MV-4-11 (cell line): ENCODE measurements around the gene NADSYN1.

Experiments
- DNase-seq: peaks from one replicate; lab custom pipeline; 2025; lab: John Stamatoyannopoulos, UW

NADSYN1 gene

GRCh38 chr11:71451596-71452198, 1.3 kb upstream of the NADSYN1 start:
- no peak for DNase-seq

DNA sequence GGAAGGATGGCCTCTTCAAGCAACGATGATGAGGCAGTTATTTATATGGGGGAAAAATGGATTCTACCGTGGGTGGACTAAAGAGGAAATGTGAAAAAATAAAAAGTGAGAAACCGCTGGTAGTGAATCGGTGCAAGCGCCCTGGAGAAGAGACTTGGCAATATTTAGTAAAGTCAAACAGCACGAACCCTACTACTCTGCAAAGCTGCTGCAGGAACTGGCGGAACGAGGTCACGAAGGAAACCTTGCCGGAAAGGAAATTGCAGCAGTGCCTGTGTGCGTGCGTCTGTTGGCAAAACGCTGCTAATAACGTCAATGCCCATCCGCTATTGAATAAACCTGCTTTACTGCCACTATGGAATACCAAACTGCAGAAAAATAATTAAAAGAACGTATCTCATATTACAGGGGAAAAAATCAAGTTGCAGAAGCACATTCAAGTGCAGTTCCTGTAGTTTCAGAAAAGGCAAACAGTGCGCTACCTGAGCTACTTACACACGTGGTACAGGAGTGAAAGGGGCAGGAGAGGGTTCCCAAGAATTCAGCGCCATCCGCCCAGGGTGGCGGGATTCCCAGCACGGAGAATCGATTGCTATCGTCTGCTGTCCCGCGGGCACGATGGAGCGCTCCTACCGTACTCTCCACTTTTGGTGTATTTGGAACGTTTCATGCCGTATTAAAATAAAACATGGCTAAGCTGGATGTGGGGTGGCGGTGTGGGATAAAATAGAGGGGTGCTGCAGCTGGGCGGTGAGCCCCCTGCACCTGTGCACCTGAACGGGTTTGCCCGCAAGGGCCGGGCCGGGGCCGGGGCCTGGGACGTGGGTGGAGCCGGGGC, 585 bp upstream of the NADSYN1 start:
- peak; percentile 48 for DNase-seq

DNA sequence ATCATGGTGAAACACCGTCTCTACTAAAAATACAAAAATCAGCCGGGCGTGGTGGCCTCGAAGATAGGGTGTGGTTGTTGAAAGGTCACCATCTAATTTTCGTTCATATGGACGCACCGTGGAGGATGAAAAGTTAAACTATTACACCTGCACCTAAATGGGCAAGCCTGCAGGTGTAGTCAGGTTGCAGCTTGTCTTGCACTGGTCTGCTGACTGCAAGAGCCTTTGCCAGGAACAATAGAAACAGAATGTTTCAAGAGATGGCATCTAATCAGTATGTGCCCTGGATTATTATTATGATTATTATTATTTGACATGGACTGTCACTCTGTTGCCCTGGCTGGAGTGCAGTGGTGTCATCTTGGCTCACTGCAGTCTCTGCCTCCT, 908 bp downstream of the NADSYN1 start:
- no peak for DNase-seq

GRCh38 chr11:71454470-71455113, 1.6 kb downstream of the NADSYN1 start:
- no peak for DNase-seq

DNA sequence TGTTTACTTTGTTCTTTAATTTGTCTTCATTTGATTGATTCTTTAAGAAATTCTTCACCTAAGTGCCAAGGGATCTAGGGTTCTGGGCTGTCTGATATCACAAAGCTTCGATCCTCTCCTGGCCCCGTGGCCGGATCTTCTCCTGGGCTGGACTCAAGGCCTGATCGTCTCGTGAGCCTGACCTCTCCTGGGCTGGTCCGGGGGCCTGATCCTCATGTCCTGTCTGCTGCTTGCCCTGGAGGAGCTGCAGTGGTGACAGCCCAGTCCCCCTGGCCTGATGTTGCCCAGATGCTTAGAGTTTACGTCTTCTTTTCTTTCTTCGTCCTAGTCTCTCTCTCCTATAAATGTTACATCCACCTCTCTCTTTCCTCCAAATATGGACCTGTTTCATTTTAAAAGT, 3.3 kb downstream of the NADSYN1 start:
- no peak for DNase-seq

- no peak for DNase-seq
Measured at GRCh38 chr11:71456831-71457230, 3.8 kb downstream of the NADSYN1 start.

- no peak for DNase-seq
Measured at GRCh38 chr11:71458146-71459070, 5.4 kb downstream of the NADSYN1 start.

DNA sequence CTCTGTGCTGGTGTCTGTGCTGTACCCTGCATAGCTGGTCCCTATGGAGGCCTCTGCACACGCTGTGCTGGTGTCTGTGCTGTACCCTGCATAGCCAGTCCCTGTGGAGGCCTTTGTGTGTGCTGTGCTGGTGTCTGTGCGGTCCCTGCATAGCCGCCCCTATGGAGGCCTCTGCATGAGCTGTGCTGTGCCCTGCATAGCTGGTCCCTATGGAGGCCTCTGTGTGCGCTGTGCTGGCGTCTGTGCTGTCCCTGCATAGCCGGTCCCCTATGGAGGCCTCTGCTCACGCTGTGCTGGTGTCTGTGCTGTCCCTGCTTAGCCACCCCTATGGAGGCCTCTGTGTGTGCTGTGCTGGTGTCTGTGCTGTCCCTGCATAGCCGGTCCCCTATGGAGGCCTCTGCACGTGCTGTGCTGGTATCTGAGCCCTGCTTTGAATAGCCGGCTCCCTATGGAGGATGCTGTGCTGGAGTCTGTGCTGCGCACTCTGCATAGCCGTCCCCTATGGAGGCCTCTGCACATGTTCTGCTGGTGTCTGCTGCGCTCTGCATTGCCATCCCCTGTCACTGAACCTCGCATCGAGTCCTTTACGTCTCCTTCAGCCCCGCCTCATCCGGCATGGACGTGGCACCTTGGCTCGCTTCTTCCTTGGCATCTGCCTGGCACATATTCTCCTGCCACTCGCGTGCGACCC, 6.2 kb downstream of the NADSYN1 start:
- DNase-seq: no peak

- DNase-seq: no peak
Measured at GRCh38 chr11:71459767-71460320, 6.8 kb downstream of the NADSYN1 start.

DNA sequence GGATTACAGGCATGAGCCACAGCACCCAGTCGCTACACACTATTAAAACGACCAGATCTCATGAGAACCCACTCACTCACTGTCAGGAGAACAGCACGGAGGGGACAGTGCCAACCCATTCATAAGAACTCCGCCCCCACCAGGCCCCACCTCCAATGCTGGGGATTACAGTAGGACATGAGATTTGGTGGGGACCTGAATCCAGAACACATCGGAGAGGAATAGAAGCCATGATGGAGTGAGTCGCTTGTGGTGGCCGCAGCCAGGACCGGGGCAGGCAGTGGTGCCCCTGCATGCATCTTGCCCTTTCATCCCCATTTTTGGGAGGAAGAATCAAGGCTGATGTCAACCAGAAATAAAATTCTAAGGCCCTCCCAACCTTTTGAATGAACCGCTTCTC, 8.7 kb downstream of the NADSYN1 start:
- DNase-seq: no peak

GRCh38 chr11:71462726-71463125, 9.7 kb downstream of the NADSYN1 start:
- DNase-seq: no peak

GRCh38 chr11:71463331-71464211, 10.6 kb downstream of the NADSYN1 start:
- DNase-seq: no peak

- DNase-seq: no peak
Measured at GRCh38 chr11:71465054-71465453, 12.1 kb downstream of the NADSYN1 start.

DNA sequence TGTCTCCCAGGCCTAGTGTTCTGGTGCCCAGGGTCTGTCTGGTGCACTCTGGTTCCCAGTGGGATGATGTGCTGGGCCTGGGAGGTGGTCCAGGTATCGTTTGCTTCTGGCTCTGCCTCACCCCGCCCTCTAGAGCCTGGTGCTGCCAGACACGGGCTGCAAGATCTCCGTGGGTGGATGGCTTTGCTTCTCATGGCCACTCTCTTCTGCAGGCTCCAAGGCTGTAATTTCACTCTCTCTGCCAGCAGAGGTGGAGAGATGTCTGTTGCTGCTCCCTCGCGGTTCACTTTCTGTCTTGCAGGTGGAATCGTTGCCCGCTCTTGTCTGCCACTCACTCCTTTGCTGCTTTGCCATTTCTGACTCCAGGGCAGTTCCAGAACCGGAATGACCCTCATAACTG, 13.4 kb downstream of the NADSYN1 start:
- DNase-seq: no peak

DNA sequence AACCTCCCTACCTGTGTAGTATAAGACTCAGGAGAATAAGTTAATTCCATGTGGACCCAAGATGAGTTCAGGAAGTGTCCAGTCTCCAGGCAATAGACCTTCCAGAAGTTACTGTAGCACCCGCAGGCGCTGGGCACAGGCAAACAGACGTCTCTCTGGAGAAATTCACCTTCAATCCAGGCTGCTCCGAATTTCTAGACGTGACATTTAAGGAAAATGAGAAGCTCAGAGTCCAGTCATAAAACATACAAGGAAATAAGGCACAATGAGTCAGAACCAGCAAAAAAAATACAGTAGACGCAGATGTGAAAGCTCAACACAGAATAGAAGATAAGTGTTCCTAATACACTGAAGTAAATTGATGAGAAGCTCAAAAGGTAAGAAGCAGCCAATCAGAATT, 14.2 kb downstream of the NADSYN1 start:
- DNase-seq: no peak

DNA sequence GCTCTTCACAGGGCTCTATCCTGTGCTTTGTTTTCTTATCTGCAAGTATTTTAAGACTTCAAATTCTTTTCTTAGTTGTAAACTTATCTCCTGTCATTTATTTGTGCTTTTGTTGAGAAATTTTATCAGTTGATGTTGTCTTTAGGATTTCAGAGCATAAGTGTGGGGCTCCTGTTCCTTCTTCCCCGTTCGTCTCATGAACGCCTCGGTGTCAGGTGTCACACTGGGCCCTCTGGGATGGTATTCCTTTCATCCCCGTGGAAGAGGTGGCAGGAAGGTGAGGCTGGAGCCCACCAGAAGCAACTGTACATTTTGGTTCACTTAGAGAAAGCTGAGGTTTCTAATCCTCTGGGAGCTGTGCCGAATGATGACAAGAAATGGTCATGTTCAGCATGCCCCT, 17.9 kb downstream of the NADSYN1 start:
- no peak for DNase-seq

DNA sequence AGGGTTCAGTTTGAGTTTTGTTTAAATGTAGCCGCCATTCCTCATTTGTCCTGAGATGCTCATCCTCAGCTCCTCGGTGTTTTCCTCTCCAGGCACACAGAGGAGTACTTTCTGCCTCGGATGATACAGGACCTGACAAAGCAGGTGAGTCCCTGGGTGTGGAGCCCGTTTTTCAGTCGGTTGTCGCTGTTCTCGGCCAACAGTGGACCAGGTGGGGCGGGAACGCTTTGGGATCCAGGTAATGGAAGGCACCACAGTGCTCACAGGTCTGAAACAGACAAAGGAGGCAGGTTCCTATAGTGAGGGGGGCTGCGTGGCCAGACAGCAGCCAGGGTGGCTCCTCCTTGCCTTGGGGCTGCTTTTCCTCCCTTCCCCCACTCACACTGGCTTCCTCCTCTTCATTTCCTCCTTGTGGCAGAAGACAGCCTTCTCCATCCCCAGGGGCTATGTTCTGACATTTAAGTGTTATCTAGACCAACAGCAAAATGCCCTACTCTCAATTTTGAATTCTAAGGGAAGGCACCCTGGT, 19.4 kb downstream of the NADSYN1 start:
- DNase-seq: peak; percentile 2

DNA sequence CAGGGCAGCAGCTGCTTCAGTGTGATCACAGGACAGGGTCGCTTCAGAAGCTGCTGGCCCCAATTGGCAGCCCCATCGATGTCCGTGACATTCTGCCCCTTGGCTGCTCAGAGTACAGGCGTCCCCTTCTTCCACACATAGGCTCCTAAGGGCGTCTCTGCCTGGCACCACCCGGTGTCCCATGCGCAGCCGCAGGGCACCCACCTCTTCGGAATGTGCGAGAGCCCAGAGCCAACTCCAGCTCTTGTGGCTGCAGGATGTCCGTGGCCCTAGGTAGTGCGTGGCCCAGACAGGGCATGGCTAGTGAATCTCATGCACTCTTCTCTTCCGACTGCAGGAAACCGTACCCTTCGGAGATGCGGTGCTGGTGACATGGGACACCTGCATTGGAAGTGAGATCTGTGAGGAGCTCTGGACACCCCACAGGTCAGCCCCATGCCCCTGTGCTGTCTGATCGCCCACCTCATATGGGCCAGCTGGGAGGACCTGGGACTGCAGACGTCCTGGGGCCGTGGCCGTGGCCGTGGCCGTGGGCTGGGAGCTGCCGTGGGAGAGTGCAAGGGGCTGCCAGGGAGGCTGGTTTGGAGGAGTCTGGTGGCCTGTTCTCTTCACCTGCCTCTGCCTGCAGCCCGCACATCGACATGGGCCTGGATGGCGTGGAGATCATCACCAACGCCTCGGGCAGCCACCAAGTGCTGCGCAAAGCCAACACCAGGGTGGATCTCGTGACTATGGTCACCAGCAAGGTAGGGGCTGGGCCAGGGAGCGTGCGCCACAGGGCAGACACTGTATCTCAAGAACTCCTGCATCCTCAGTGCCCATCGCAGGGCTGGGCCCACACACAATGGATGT, 20.2 kb downstream of the NADSYN1 start:
- no peak for DNase-seq

GRCh38 chr11:71473793-71474080, 20.7 kb downstream of the NADSYN1 start:
- no peak for DNase-seq
